GM12892 (cell line): ENCODE results near the gene MBD5.

Experiments
- POLR2A ChIP-seq: IDR thresholded peaks from 2 replicates; pipeline ENCODE4 v1.6.1; 2011; ENCODE audit warnings: low read depth, low read length, control low read depth
- POLR2AphosphoS5 ChIP-seq: IDR thresholded peaks from 2 replicates; pipeline ENCODE4 v1.6.1; 2011; ENCODE audit warnings: low read depth, low read length, control low read depth
- TAF1 ChIP-seq: IDR thresholded peaks from 2 replicates; pipeline ENCODE4 v1.6.1; 2011; ENCODE audit warnings: low read depth, mild to moderate bottlenecking, control low read depth, low read length, borderline replicate concordance

GRCh38 chr2:148410899-148411298, 390.0 kb downstream of the MBD5 start:
- TF ChIP-seq POLR2A (no peak), TAF1 (no peak), POLR2AphosphoS5 (no peak)
